Stimulated activated CD8-positive, alpha-beta memory T cell treated with anti-CD3 and anti-CD28 coated beads, Interleukin-2, amount 100 ng/mL, for 48 hours (primary cell): ENCODE data around the gene PLCL2.
"Not testable (repeated sequence)": the region's sequence is repeated elsewhere in the genome, so short reads cannot be mapped to it uniquely, and the experiment has no call there.

Experiments used
- DNase-seq, 2 donors: peaks; one replicate each; pipeline ENCODE4 v3.0.0-alpha.2; 2020; ENCODE audit warnings: low read depth in 2 of 2

Gene PLCL2

DNA sequence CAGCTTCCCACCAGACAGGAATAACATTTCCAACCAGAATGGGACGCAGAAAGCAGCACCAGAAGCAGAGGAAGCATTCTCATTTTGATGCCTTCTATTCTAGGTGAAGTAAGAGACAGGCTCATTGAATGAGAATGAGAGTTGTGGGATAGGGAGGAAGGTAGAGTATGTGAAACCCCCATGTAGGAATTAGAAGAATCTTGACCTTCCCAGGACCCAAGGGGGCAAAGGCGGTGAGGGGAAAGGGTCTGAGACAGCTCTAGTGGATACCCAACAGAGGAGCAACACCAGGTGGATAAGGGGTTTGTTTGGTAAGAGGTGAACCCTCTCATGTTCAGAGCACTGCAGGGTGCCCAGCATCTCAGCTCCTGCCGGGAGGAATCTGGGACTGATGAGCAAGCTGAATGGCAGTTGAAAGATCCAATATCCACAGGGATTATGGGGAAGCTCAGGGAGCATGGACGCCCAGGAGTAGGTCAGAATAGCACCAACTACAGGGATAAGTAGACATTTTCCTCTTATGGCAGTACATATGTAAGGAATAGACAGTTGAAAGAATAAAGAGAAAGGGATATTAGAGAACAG lies 77.0 kb downstream of the PLCL2 start:
- DNase-seq, result no peak

DNA sequence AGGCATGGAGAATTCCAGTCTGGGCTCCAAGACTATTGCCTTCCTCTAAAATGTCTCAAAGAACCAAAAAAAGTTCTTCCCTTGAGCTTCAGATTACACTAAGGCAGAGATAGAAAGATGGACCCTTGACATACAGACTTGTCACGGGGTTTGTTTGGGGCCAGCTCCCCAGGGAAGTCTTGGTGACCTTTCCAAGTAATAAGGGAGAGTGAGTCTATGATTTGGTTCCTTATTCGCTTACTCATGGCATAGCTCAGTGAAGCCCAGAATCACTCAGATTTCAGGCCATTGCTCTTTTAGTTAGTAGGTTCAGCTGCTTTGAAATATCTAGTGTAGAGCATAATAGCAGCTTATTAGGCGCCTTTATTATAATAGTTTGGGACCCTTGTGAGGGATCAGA lies 90.3 kb downstream of the PLCL2 start:
- DNase-seq, result no peak

DNA sequence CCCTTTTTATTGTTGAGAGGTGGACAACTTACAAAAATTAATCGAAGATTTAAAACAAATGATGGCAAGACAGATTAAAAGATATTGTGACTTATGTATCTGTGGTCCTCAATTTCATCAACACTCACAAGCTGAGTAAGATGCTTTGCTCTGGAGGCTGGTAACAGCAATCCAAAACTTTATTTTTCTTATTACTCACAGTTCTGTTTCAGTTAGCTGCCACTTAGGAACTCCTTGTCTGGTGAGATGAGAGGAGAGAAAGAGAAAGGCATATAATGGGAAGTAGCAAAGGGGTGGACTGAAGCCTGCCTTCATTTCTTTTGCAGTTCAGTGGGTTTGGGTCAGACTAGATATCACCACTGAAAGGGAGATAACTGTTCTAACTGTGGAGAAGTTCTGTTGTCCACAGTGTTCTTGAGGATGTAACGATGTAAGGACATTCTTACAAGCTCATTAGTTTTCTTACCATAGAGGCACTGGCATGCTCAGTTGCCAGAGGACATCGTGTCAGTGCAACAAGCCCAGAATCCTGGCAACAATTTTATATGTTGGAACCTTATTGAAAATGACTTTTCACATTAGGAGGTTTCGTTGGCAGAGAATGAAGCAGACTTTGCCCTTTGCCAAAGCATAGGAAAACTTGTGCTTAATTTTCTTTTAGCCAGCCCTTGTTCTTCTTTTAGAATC lies 93.6 kb downstream of the PLCL2 start:
- no peak for DNase-seq

DNA sequence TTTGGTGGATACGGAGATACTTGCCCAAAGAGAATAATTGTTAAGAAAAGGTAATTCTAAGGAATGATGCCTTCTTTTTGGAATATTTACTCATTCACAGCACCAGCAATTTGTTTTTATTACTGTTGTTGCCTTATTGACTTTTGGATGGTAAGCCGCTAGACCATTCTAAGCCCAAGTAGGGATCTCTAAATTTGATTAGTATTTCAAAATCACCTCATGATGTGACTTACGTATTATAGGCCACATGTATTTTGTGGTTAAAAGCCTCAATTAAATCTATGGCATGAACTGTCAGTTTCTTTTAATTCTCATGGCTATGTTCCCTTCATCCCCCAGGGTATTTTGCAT lies 94.1 kb downstream of the PLCL2 start:
- no peak for DNase-seq

DNA sequence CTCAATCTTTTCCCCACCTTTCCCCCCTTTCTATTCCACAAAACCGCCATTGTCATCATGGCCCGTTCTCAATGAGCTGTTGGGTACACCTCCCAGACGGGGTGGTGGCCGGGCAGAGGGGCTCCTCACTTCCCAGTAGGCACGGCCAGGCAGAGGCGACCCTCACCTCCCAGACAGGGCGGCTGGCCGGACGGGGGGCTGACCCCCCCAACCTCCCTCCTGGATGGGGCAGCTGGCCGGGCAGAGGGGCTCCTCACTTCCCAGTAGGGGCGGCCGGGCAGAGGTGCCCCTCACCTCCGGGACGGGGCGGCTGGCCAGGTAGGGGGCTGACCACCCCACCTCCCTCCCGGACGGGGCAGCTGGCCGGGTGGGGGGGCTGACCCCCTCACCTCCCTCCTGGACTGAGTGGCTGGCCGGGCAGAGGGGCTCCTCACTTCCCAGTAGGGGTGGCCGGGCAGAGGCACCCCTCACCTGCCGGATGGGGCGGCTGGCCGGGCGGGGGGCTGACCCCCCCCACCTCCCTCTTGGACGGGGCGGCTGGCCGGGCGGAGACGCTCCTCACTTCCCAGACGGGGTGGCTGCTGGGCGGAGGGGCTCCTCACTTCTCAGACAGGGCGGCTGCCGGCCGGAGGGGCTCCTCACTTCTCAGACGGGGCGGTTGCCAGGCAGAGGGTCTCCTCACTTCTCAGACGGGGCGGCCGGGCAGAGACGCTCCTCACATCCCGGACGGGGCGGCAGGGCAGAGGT lies 95.2 kb downstream of the PLCL2 start:
- not testable (repeated sequence) for DNase-seq

DNA sequence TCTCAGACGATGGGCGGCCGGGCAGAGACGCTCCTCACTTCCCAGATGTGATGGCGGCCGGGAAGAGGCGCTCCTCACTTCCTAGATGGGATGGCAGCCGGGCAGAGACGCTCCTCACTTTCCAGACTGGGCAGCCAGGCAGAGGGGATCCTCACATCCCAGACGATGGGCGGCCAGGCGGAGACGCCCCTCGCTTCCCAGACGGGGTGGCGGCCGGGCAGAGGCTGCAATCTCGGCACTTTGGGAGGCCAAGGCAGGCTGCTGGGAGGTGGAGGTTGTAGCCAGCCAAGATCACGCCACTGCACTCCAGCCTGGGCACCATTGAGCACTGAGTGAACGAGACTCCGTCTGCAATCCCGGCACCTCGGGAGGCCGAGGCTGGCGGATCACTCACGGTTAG lies 95.8 kb downstream of the PLCL2 start:
- not testable (repeated sequence) for DNase-seq

DNA sequence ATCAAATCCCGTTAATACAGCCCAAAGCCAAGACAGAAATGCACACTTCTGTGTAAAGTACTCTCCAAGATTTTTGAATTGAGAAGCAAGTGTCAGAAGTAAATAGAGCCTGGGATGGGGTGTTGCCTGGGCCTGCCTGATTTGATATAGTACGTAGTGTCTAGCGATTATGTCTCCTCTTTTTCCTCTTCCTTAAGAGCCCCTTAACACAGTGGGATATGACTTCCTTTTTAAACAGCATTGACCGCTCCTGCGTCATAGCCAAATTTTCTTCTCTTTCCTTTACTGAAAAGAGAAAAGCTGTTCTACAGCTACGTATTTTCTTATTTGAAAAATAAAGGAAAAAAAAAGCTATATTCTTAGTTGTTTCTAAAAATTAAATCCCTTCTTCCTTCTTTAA lies 97.7 kb downstream of the PLCL2 start:
- DNase-seq, result no peak

DNA sequence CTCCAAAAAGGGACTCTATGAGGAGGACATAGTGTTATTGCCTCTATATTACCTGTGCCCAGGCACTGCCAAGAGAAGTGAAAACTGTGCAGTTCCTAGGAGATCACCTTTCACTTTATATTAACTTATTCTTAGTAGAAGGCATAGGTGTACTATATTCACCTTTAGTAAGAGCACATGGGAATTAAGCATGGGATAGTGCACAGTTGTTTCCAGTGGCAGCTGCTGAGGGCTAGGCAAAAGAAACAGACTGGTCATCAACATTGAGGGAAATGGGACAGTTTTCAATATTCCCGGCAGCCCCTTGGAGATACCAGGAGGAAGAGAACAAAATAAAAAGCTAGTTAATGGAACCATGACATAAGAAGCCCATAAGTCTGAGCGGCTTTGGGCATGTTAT lies 100.9 kb downstream of the PLCL2 start:
- DNase-seq, result no peak

DNA sequence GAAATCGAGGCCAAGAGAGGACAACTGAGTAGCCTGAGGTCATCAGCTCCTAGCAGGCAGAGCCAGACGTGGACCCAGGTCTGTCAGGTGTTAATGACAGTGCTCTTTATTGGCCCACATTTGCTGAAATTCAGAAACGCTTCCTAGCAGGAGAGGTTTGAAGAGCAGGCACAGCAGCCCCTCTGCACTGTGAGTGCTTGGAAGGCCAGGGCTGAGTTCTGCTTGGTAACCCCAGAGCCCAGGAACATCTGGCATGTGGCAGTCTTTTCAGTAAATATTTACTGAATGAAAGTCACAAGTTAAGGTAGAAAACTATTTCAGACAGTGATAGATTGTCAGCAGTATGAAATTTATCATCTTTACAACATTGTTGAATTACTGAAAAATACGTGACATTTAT lies 102.4 kb downstream of the PLCL2 start:
- DNase-seq, result no peak

DNA sequence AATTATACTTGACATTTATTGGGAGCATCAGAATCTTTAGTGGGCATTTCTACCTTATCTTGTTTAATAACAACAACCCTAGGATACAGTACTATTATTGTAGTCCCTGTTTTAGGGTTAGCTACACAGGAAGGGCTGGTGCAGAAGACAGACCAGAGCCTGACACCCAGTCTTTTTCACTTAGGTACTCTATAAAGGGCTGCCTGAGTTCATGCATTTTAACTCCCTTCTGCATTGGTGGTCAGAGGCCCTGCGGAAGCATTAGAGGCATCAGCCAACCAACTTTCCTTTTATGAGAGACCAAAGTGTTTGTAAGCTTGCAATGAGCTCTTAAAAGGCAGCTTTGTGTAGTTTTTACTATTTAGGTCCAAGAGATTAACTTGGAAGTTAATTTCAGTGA lies 105.4 kb downstream of the PLCL2 start:
- no peak for DNase-seq

DNA sequence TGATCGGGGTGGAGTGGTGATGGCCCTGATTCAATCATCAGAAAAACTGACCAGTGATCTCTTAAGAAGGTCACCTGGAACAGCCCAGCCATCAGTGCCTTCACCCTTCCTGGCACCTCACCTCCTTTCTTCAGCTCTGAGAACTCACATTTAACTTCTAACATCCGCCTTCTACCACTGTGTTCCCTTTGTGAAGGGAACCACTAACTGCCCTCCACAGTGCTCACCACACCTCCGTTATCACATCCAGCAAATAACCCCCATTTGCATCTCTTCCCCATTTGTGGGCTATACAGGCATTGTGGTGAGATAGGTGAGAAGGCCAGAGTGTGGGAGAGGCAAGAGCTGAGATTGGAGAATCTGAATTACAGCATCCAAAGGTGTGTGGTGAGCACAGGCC lies 107.4 kb downstream of the PLCL2 start:
- no peak for DNase-seq

DNA sequence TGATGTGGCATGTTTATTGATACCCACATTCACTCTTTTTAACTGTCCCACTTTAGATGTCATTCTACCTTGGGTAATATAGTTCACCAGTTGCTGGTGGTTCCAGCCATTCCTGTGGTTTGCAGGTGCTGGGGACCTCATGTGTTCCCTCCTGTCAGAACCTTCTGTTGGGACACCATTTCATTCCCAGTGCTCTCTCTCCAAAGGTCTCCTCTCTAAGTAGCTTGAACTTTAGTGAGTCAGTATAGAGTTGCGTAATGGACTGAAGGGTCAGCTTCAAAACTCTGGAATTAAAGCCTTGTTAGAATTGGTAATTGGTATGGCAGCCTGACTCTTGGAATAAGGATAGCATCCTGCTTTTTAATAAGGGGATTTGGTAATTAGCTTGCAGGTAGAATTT lies 108.5 kb downstream of the PLCL2 start:
- no peak for DNase-seq

DNA sequence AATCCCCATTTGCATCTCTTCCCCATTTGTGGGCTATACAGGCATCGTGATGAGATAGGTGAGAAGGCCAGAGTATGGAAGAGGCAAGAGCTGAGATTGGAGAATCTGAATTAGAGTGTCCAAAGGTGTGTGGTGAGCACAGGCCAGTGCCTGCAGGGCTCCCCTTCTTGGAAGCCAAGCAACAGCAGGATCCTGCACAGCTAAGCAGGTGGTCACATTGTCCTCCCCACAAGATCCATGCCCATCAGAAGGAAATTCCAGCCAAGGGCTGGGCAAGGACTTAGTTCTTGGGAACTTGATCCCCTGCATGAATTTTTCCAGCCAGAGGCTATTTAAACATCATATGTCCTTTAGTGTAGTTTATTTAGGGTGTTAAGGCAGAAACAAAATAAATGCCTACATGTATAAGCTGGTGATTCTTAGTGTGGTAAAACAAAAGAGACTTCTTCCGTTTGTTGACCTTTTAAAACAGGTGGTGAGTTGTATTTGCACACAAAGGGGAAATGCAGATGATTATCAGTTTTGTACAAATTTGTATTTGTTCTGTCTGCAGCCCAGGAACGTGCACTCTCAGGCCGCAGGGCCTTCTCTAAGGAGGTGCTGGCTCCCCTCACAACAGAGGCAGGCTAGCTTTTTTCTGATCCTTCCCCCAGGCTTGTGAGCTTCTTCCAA lies 110.2 kb downstream of the PLCL2 start:
- no peak for DNase-seq

DNA sequence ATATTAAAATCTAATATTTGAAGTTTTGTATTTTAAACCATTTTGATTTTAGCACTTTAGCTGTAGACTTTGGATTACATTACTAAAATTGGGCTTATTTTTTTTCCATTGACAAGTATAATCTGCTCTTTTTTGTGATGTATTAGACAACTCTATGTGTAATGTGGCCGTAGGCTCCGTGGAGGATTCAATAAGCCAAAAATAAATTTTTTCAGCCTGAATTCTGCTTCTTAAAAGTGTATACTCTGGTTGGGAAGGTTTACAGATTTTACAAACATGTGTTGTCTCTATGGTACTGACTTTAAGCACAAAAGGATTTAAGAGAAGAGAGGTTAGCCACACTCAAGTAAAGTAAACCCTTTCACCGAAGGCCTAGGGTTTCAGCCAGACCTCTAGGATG lies 110.8 kb downstream of the PLCL2 start:
- no peak for DNase-seq

DNA sequence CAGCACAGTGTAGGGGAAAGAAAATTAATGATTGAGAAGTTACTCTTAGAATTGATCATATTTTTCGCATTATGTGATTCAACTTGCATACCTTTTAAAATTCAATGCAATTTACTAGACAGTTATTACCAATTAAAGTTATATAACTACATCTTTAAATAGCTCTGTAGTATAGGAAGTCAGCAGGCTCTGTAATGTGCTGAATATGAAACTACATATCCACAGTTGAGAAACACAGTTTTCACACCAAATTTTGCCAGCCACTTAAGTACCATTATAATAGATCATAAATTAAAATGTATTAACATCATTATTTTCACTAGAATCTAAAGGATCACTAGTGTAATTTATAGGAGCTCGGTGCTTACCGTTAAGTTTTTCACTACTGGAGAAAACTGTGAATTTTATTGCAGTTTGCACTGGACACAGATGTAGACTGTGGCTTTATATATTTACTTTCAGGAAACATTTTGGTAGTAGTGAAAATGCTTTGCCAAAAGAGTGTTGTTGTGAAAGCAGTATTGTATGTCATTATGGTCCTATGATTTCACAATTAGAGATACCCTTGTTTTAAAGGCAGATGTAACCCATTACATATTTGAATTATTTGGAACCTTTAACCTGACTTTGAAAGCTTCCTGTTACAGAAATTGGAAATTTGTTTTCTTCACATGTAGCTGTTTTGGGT lies 113.6 kb downstream of the PLCL2 start:
- DNase-seq, result no peak

DNA sequence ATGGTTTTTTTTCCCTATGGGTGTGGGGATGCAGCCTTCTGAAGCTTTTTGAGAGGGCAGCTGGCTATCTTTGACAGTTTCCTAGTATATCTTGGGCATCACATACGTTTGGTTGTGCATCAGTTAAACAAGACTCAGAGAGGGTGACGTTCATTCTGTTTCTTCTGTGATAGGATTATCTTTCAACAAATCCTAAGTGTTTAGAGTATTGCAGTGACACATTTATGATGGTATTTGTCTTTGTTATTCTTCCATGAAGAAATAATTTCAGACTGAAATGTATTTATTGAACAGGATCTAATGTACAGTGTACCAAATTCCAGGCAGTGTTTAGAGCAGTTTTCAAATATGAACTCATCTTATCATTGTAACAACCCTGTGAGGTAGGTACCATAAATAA lies 114.4 kb downstream of the PLCL2 start:
- no peak for DNase-seq

DNA sequence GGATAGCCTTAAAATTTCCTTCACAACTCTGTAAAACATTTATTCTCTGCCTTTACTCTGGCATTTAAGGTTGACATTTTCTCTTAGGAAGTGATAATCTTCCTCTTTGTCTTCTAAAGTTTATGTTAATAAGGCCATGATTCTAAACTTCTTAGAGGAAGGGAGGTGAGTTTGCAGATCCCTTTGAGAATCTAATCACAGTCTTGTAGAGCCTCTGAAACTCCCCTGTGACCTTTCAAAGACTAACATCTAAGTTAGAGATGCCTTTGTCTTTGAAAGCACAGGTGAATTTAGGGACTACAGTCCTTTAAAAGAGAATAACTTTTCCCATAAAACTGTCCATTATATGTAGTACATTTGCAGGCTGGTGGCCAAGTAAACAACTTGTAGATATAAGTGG lies 115.1 kb downstream of the PLCL2 start:
- DNase-seq, result no peak

DNA sequence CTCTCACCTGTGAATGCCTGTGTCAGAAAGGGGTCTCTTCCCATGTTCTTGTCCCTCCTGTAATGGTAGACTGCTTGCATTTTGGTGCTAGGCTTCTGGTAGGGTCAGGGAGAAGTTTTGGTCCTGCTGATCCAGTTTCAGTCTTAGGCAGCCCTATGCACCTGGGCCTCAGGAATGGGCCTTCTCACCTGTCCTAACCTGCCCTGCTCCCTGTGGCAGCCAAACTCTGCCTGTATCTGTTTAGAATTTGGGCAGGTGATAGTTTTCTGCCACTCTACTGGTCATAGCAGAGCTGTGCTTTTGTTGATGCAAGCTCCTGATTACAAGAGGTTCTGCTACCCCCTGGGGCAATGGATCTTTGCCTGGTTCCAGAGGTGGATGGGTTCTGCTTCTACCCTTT lies 118.7 kb downstream of the PLCL2 start:
- DNase-seq, result no peak

DNA sequence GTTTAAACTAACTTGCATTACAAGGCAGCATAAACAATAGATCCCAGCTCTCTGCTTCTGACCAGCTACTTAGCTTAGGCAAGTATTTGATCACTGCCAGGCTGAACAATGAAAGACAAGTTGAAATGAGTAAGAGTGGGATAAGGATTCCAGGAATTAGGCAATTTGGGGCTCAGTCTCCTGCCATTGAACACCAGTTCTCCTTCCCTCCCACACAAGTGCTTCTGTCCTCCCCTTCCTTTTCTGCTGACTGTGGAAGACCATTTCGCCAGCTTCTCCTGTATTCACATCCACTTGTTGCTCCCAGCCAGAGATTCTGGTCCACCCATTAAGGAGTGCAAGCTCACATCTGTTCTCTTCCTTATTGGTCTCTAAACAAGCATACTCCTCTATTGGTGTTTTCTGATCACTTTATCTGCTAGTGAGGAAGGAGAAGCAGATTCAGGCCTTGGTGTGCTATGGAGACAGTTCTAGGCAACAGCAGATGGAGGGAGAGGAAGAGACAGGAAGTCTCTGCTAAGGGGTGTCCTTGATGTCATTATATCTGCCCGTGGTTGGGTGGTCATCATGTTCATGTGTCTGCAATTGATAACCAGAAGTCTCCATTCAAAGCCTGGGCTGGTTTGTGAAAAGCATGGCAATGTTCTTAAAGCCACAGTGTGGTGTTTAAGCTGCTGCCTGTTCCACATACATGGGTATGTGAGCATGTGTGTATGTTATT lies 121.5 kb downstream of the PLCL2 start:
- no peak for DNase-seq

DNA sequence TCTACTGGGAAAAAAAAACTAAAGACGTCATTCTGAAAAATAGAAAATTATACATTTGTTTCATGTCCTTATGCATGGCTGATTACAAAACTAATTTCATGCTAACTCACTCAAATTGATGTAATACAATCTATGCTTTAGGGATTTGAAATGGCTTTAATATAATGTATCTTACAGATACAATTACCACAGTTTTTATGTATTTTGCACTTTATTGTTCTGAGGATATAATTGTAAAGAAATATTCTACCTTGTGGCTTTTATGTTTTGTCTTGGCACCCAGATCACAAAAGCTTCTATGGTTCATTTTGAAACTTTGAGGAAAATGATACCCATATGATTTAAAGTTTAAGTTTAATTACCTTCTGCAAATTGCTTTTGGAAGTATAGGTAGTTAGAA lies 122.5 kb downstream of the PLCL2 start:
- DNase-seq, result no peak

DNA sequence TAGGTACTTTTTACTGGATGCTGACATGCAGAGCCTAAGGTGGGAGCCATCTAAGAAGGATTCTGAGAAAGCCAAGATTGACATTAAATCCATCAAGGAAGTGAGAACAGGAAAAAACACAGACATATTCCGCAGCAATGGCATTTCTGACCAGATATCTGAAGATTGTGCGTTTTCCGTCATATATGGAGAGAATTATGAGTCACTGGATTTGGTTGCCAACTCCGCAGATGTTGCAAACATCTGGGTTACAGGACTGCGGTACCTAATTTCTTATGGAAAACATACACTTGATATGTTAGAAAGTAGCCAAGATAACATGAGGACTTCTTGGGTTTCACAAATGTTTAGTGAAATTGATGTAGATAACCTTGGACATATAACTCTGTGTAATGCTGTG lies 125.1 kb downstream of the PLCL2 start:
- DNase-seq, result no peak
